Measurements from ENCODE around the gene MLYCD. TPM values are rescaled to one million over a fixed set of nuclear protein-coding genes. Genes with fewer than 3 reads are reported as not detected.

Gene MLYCD
- polyA plus RNA-seq, 1 donor (not counting 4 experiments of a cell fraction or from before 2014, with no cell fraction given), result 1.2 TPM

DNA sequence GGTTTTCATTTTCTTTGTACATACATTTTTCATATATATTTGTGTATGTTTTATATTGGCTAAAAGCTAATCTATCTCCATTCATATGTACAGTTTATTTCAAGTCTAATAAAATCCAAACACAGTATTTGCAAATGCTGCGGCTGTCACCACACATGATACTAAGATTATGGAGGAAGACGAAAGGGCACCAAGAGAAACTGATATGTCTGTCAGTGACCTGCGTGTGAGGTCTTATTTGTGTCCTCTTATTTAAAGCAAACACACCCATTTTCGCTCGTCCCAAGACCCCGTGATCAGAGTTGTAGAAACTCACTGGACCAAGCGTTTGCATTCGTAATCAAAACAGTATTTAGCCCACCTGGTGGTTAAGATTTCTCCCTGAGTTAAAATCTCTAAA is 8.2 kb downstream of the MLYCD start:
- no peak for FAIRE-seq
- dilution Hi-C loops (cut with MboI; ENCODE audit: extremely low pct_ligation_motif_present, low sequenced_read_pairs), result no loop called here
- no peak overlapping the region for H3K4me2 ChIP-seq (ENCODE audit: control insufficient read depth, extremely low read depth, insufficient read depth, low read depth, low read length)
- no peak overlapping the region for H3K9ac ChIP-seq (ENCODE audit: control insufficient read depth, extremely low read depth, insufficient read depth, low read length)
- TF ChIP-seq, protein P1, sequence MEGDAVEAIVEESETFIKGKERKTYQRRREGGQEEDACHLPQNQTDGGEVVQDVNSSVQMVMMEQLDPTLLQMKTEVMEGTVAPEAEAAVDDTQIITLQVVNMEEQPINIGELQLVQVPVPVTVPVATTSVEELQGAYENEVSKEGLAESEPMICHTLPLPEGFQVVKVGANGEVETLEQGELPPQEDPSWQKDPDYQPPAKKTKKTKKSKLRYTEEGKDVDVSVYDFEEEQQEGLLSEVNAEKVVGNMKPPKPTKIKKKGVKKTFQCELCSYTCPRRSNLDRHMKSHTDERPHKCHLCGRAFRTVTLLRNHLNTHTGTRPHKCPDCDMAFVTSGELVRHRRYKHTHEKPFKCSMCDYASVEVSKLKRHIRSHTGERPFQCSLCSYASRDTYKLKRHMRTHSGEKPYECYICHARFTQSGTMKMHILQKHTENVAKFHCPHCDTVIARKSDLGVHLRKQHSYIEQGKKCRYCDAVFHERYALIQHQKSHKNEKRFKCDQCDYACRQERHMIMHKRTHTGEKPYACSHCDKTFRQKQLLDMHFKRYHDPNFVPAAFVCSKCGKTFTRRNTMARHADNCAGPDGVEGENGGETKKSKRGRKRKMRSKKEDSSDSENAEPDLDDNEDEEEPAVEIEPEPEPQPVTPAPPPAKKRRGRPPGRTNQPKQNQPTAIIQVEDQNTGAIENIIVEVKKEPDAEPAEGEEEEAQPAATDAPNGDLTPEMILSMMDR (optimal IDR thresholded peaks at IDR 0.05 in 1 of 3, IDR thresholded peaks at IDR 0.05 in 1 of 3, conservative IDR thresholded peaks at IDR 0.05 in 1 of 3; ENCODE audit: extremely low read depth in 1 of 3, insufficient read depth in 2 of 3, low read length in 3 of 3), result no peak
- TF ChIP-seq EZH2 (IDR thresholded peaks at IDR 0.05; ENCODE audit: low read length), result no peak
- H3K36me3 ChIP-seq (ENCODE audit: control insufficient read depth in 2 of 2, extremely low read depth in 1 of 2, insufficient read depth in 2 of 2, low read length in 2 of 2), result peaks cover 0 to 9% of the 10 kb centered on the region in 2 experiments
- no peak overlapping the region for H3K4me3 ChIP-seq (ENCODE audit: control insufficient read depth in 2 of 3, extremely low read depth in 1 of 3, insufficient read depth in 2 of 3, low read depth in 1 of 3, low read length in 3 of 3)
- H3K4me1 ChIP-seq (ENCODE audit: control insufficient read depth, extremely low read depth, insufficient read depth, low read length), result no peaks in the 10 kb centered on the region
- H3K79me2 ChIP-seq (ENCODE audit: control insufficient read depth, insufficient read depth, low read length), result no peaks in the 10 kb centered on the region
- no peaks in the 10 kb centered on the region for H4K20me1 ChIP-seq (ENCODE audit: control insufficient read depth, extremely low read depth, insufficient read depth, low read length)
- no peaks in the 10 kb centered on the region for H3K9me1 ChIP-seq (ENCODE audit: control insufficient read depth, extremely low read depth, insufficient read depth, low read length)
- no peak overlapping the region for H2AFZ ChIP-seq (ENCODE audit: control insufficient read depth, low read length)
- no peak for DNase-seq (ENCODE audit: low read depth, low spot score)
- no peaks in the 10 kb centered on the region for H3K9me3 ChIP-seq (ENCODE audit: control insufficient read depth, low read depth, low read length)
- H3K27me3 ChIP-seq (ENCODE audit: control insufficient read depth, extremely low read depth, insufficient read depth, low read length), result no peaks in the 10 kb centered on the region
- H3K27ac ChIP-seq (ENCODE audit: control insufficient read depth, insufficient read depth, low read length), result no peak overlapping the region

DNA sequence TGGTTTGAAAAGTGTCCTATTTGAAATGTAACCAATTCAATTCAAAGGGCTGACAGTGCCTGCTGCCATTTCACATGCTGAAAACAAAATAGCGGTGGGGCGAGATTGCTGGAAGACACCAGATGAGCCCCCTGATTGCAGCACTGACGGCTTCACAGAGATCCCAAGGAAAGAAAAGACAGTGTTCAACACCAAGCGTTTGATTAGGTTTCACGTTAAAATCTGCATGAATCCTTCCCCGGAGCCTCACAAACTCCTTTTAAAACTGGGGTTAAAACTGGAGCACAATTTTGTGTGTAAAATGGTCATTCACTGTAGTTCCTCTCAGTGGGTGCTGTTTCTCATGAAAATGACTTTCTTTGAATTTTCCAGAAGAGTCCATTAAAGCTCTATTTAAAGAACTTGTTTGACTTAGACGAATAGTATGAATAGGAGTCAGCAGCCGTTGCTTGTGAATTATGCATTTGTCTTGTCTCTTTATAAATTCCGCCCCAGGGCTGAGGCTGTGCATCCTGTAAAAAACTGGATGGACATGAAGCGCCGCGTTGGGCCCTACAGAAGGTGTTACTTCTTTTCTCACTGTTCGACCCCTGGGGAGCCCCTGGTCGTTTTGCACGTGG is 8.8 kb downstream of the MLYCD start:
- H3K4me3 ChIP-seq (ENCODE audit: control insufficient read depth in 2 of 3, extremely low read depth in 1 of 3, insufficient read depth in 2 of 3, low read depth in 1 of 3, low read length in 3 of 3), result no peak overlapping the region
- TF ChIP-seq EZH2 (IDR thresholded peaks at IDR 0.05; ENCODE audit: low read length), result no peak
- TF ChIP-seq, protein P1 (optimal IDR thresholded peaks at IDR 0.05 in 1 of 3, IDR thresholded peaks at IDR 0.05 in 1 of 3, conservative IDR thresholded peaks at IDR 0.05 in 1 of 3; ENCODE audit: extremely low read depth in 1 of 3, insufficient read depth in 2 of 3, low read length in 3 of 3), result no peak

More for the DNA sequence above, 8.8 kb downstream of the MLYCD start:
- Histone ChIP-seq H3K79me2 (ENCODE audit: control insufficient read depth, insufficient read depth, low read length) (no peaks in the 10 kb centered on the region), H3K36me3 (ENCODE audit: control insufficient read depth in 2 of 2, extremely low read depth in 1 of 2, insufficient read depth in 2 of 2, low read length in 2 of 2) (peaks cover 0 to 12% of the 10 kb centered on the region in 2 experiments), H3K9me1 (ENCODE audit: control insufficient read depth, extremely low read depth, insufficient read depth, low read length) (no peaks in the 10 kb centered on the region), H3K4me2 (ENCODE audit: control insufficient read depth, extremely low read depth, insufficient read depth, low read depth, low read length) (no peak overlapping the region), H3K27me3 (ENCODE audit: control insufficient read depth, extremely low read depth, insufficient read depth, low read length) (no peaks in the 10 kb centered on the region), H3K9ac (ENCODE audit: control insufficient read depth, extremely low read depth, insufficient read depth, low read length) (no peak overlapping the region), H3K4me1 (ENCODE audit: control insufficient read depth, extremely low read depth, insufficient read depth, low read length) (no peaks in the 10 kb centered on the region), H4K20me1 (ENCODE audit: control insufficient read depth, extremely low read depth, insufficient read depth, low read length) (no peaks in the 10 kb centered on the region), H3K9me3 (ENCODE audit: control insufficient read depth, low read depth, low read length) (no peaks in the 10 kb centered on the region), H2AFZ (ENCODE audit: control insufficient read depth, low read length) (no peak overlapping the region), H3K27ac (ENCODE audit: control insufficient read depth, insufficient read depth, low read length) (no peak overlapping the region)
- dilution Hi-C loops (cut with MboI; ENCODE audit: extremely low pct_ligation_motif_present, low sequenced_read_pairs), result no loop called here
- DNase-seq (ENCODE audit: low read depth, low spot score) (no peak), FAIRE-seq (no peak)
